ENCODE measurements around the gene PDE6A.
"Not testable (repeated sequence)": the region's sequence is repeated elsewhere in the genome, so short reads cannot be mapped to it uniquely, and the experiment has no call there.

The PDE6A gene

DNA sequence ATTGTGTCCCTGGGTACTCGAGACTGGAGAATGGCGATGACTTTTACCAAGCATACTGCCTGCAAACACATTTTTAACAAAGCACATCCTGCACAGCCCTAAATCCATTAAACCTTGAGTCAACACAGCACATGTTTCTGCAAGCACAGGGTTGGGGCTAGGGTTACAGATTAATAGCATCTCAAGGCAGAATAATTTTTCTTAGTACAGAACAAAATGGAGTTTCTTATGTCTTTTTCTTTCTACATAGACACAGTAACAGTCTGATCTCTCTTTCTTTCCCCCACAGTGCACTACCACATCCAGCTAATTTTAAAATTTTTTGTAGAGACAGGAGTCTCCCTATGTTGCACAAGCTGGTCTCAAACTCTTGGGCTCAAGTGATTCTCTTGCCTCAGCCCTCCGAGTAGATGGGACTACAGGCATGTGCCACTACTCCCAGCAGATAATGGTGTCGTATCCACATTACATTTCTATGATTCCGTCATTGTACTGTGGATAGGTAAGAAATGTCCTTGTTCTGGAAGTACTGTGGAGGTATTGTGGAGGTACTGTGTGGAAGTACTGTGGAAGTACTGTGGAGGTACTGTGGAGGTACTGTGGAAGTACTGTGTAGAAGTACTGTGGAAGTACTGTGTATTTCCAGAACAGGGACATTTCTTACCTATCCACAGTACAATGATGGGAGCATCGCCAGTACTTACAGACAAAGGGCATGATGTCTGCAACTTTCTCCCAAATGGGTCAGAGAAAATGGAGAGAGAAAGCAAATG, 1.2 kb downstream of the PDE6A start:
- H3K4me1 ChIP-seq (ENCODE audit: control insufficient read depth, insufficient read depth, low read length); H3K27me3 ChIP-seq (ENCODE audit: control insufficient read depth, insufficient read depth, low read length); H3K36me3 ChIP-seq (ENCODE audit: control insufficient read depth, insufficient read depth, low read length): not testable (repeated sequence)

DNA sequence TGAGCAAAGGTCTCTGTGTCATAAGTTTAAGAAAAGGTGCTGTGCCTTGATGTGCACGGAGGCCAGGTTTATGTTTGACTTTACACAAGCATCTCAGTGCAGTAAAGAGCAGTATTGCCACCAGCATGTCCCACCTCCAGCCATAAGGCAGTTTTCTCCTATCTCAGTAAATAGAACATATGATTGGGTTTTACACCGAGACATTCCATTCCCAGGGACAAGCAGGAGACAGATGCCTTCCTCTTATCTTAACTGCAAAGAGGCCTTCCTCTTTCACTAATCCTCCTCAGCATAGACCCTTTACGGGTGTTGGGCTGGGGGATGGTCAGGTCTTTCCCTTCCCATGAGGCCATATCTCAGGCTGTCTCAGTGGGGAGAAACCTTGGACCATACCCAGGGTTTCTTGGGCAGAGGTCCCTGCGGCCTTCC, 1.8 kb downstream of the PDE6A start:
- not testable (repeated sequence) for H3K27me3 ChIP-seq (ENCODE audit: control insufficient read depth, insufficient read depth, low read length); H3K9me3 ChIP-seq (ENCODE audit: control insufficient read depth, low read length); H3K4me1 ChIP-seq (ENCODE audit: control insufficient read depth, insufficient read depth, low read length); H3K36me3 ChIP-seq (ENCODE audit: control insufficient read depth, insufficient read depth, low read length); H3K9ac ChIP-seq (ENCODE audit: low read length); H3K4me3 ChIP-seq (ENCODE audit: low read length)

More for the DNA sequence above, 1.2 kb downstream of the PDE6A start:
- not testable (repeated sequence) for H3K9me3 ChIP-seq (ENCODE audit: control insufficient read depth, low read length); H3K4me3 ChIP-seq (ENCODE audit: low read length); H3K9ac ChIP-seq (ENCODE audit: low read length)

DNA sequence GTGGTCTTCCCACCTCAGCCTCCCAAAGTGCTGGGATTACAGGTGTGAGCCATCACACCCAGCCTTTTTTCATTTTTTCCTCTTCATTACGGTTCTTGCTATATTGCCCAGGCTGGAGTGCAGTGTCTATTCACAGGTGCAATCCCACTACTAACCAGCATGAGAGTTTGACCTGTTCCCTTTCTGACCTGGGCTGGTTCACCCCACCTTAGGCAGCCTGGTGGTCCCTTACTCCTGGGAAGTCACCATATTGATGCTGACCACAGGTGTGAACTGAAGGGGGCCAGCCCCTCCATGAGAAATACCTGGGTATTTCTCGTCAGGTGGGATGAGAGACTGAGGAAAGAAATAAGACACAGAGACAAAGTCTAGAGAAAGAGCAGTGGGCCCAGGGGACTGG, 2.4 kb downstream of the PDE6A start:
- H3K9ac ChIP-seq (ENCODE audit: low read length), result no peak overlapping the region
- H3K4me1 ChIP-seq (ENCODE audit: control insufficient read depth, insufficient read depth, low read length), result peaks cover 4% of the 10 kb centered on the region
- no peaks in the 10 kb centered on the region for H3K36me3 ChIP-seq (ENCODE audit: control insufficient read depth, insufficient read depth, low read length)
- H3K27me3 ChIP-seq (ENCODE audit: control insufficient read depth, insufficient read depth, low read length), result no peaks in the 10 kb centered on the region
- H3K9me3 ChIP-seq (ENCODE audit: control insufficient read depth, low read length), result no peaks in the 10 kb centered on the region
- H3K4me3 ChIP-seq (ENCODE audit: low read length), result no peak overlapping the region

DNA sequence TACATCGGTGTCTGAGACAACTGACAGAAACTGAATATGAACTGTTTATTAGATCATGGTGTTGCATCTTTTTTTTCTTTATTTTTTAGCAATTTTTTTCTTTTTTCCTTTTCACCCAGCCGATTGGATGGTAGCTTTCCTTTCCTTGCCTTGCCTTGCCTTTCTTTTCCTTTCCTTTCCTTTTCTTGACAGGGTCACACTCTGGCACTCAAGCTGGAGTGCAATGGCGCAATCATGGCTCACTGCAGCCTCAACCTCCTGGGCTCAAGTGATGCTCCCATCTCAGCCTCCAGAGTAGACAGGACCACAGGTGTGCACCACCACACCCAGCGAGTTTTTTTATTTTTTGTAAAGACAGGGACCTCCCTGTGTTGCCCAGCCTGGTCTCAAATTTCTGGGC, 2.8 kb downstream of the PDE6A start:
- H3K9ac ChIP-seq (ENCODE audit: low read length), result no peak overlapping the region
- no peak overlapping the region for H3K4me3 ChIP-seq (ENCODE audit: low read length)
- no peaks in the 10 kb centered on the region for H3K27me3 ChIP-seq (ENCODE audit: control insufficient read depth, insufficient read depth, low read length)
- H3K9me3 ChIP-seq (ENCODE audit: control insufficient read depth, low read length), result no peaks in the 10 kb centered on the region
- H3K36me3 ChIP-seq (ENCODE audit: control insufficient read depth, insufficient read depth, low read length), result no peaks in the 10 kb centered on the region
- peaks cover 4% of the 10 kb centered on the region for H3K4me1 ChIP-seq (ENCODE audit: control insufficient read depth, insufficient read depth, low read length)

DNA sequence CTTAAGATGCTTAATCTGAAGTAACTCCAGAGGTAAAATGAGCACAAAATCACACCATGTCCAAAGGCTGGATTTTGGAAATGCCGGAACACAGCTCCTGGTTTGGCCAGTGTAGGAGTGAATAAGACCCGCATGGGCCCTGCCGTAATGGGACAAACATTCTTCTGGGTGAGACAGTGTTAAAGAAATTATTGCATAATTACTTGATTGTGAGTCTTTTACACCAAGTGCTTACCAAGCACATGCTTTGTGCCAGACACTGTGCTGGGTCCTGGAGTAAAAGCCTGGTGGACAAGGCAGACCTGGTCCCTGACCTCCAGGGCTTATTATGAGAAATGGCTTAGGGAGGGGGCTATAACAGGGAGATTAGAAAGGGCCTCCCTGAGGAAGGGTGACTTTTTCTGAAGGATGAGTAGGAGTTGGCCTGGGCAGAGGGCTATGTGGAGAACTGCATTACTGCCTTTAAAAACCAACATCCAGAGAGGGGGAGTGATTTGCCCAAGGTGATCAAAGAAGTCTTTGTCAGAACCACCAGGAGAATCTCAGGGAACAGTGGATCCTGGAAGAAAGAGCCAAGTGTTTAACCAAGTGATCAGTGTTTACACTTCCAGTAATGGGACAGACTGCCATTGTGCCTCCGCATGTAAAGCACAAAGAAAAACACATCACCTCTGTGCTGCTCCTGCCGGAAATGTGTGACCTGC, 3.5 kb downstream of the PDE6A start:
- Histone ChIP-seq H3K36me3 (ENCODE audit: control insufficient read depth, insufficient read depth, low read length) (no peaks in the 10 kb centered on the region), H3K9ac (ENCODE audit: low read length) (no peak overlapping the region), H3K9me3 (ENCODE audit: control insufficient read depth, low read length) (no peaks in the 10 kb centered on the region), H3K4me1 (ENCODE audit: control insufficient read depth, insufficient read depth, low read length) (peaks cover 4% of the 10 kb centered on the region), H3K27me3 (ENCODE audit: control insufficient read depth, insufficient read depth, low read length) (no peaks in the 10 kb centered on the region), H3K4me3 (ENCODE audit: low read length) (no peak overlapping the region)

DNA sequence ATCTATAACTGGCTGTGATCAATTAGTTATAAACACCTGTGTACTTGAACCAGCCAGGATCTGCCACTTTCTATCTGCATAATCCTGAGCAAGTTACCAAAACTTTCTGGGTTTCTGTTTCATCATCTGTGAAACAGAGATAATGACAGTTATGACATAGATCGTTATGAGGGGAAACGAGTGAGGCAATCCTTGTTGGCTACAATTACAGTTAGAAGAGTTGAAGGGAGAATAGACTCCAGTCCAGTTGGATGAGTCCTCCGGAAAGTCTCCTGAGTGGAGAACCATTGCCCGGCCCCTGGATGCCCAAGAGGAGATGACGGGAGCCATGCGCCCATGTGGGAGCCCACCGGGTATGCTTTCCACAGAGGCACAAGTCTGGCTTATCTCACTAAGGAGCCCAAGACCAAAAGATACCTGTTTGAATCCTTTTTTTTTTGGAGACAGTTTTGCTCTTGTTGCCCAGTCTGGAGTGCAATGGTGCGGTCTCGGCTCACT, 4.5 kb downstream of the PDE6A start:
- Histone ChIP-seq H3K4me3 (ENCODE audit: low read length) (no peak overlapping the region), H3K4me1 (ENCODE audit: control insufficient read depth, insufficient read depth, low read length) (peaks cover 4% of the 10 kb centered on the region), H3K9ac (ENCODE audit: low read length) (no peak overlapping the region), H3K9me3 (ENCODE audit: control insufficient read depth, low read length) (no peaks in the 10 kb centered on the region), H3K27me3 (ENCODE audit: control insufficient read depth, insufficient read depth, low read length) (no peaks in the 10 kb centered on the region), H3K36me3 (ENCODE audit: control insufficient read depth, insufficient read depth, low read length) (no peaks in the 10 kb centered on the region)

DNA sequence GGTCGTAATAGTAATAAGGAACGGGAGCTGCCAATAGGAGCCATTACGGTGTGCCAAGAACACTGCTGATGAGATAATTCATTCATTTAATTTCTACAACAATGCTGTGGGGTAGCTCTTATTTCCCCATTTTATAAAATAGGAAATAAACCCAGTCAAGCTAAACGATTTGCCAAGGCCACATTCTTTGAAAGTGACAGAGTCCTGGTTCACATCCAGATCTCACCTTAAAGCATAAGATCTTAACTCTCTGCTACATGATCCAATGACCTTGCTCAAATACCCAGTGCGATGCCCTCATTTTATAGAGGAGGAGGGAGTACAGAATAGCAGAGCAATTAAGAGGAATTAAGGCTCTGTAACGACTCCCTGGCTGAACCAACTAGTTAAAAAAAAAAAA, 5.0 kb downstream of the PDE6A start:
- peaks cover 4% of the 10 kb centered on the region for H3K4me1 ChIP-seq (ENCODE audit: control insufficient read depth, insufficient read depth, low read length)
- H3K27me3 ChIP-seq (ENCODE audit: control insufficient read depth, insufficient read depth, low read length), result no peaks in the 10 kb centered on the region
- H3K9me3 ChIP-seq (ENCODE audit: control insufficient read depth, low read length), result no peaks in the 10 kb centered on the region
- no peaks in the 10 kb centered on the region for H3K36me3 ChIP-seq (ENCODE audit: control insufficient read depth, insufficient read depth, low read length)
- no peak overlapping the region for H3K4me3 ChIP-seq (ENCODE audit: low read length)
- no peak overlapping the region for H3K9ac ChIP-seq (ENCODE audit: low read length)

DNA sequence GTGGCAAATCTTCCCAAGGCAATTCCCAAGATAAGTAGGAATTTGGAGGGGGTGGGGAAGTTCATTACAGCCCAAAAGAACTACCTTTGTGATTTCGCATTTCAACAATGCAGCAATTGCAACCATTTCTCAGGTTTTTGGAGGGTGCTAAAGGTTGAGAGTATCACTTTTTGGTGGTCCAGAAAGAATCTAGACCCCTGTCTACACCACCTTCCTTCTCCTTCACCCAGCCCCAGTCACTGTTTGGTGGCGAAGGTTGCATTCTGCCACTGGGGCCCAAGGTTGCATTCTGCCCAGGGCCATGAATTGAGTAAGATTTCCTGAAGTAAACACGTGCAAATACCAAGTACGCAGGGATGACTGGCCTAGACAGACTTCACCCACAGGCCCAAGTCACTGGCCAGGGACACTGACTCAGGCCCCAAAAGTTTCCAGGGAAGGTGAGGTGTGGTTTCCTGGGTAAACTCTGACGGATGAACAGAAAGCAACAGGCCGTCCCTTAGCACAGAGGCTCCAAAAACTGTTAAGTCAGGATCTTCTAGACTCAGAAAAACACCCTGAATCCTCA, 5.7 kb downstream of the PDE6A start:
- H3K4me3 ChIP-seq (ENCODE audit: low read length), result no peak overlapping the region
- no peaks in the 10 kb centered on the region for H3K27me3 ChIP-seq (ENCODE audit: control insufficient read depth, insufficient read depth, low read length)
- H3K9ac ChIP-seq (ENCODE audit: low read length), result no peak overlapping the region
- H3K36me3 ChIP-seq (ENCODE audit: control insufficient read depth, insufficient read depth, low read length), result no peaks in the 10 kb centered on the region
- H3K4me1 ChIP-seq (ENCODE audit: control insufficient read depth, insufficient read depth, low read length), result peaks cover 4% of the 10 kb centered on the region
- no peaks in the 10 kb centered on the region for H3K9me3 ChIP-seq (ENCODE audit: control insufficient read depth, low read length)

DNA sequence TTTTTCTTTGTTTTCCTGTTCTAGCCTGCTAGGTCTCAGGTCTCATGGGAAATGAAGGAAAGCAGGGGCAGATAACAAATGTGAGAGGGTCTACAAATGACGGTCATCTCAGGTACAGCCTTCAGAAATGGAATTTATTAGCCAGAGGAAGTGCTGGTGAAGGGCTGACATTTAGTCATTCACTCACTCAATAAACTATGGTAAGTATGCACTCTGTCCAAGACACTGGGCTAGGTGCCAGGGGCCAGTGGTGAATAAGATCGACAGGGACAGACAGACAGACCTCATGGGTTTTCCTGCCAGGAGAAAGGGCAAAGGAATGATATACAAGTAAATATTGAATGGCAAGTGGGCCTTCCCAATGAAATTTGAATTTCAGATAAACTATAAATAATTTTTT, 6.3 kb downstream of the PDE6A start:
- Histone ChIP-seq H3K4me3 (ENCODE audit: low read length) (no peak overlapping the region), H3K9me3 (ENCODE audit: control insufficient read depth, low read length) (no peaks in the 10 kb centered on the region), H3K4me1 (ENCODE audit: control insufficient read depth, insufficient read depth, low read length) (peaks cover 4% of the 10 kb centered on the region), H3K27me3 (ENCODE audit: control insufficient read depth, insufficient read depth, low read length) (no peaks in the 10 kb centered on the region), H3K36me3 (ENCODE audit: control insufficient read depth, insufficient read depth, low read length) (no peaks in the 10 kb centered on the region), H3K9ac (ENCODE audit: low read length) (no peak overlapping the region)

DNA sequence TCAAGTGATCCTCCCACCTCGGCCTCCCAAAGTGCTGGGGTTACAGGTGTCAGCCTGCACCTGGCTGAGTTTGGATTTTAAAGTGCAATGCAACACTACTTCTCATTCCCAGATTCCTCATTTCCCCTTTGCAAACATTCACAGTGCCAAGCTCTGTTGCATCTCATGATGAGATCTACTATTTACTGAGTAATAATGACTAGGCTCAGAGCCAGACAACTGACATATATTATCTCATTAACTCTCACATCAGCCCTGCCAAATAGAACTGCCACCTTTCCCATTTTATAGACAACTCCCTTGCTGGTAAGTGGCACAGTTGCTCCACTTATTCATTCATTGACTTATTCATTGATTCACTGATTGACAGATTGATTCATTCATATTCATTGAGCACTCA, 7.0 kb downstream of the PDE6A start:
- Histone ChIP-seq H3K4me3 (ENCODE audit: low read length) (no peak overlapping the region), H3K9me3 (ENCODE audit: control insufficient read depth, low read length) (no peaks in the 10 kb centered on the region), H3K27me3 (ENCODE audit: control insufficient read depth, insufficient read depth, low read length) (no peaks in the 10 kb centered on the region), H3K4me1 (ENCODE audit: control insufficient read depth, insufficient read depth, low read length) (peaks cover 4% of the 10 kb centered on the region), H3K36me3 (ENCODE audit: control insufficient read depth, insufficient read depth, low read length) (no peaks in the 10 kb centered on the region), H3K9ac (ENCODE audit: low read length) (no peak overlapping the region)

DNA sequence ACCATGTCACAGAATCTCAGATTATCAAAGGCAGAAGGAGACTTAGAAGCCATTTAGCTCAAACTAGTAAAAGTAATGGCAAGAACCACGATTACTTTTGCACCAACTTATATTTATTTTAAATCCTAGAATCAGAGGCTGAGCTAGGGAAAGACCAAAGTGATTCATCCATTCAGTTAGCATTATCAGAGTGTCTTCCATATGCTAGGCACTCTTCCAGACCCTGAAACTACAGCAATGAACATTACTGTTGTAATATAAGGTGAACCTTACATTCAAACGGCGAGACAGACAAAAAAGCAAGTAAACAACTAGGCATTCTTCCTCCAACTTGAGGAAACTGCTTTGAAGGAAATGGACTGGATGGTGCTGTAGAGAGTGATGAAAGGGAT, 7.9 kb downstream of the PDE6A start:
- no peaks in the 10 kb centered on the region for H3K27me3 ChIP-seq (ENCODE audit: control insufficient read depth, insufficient read depth, low read length)
- H3K9ac ChIP-seq (ENCODE audit: low read length), result no peak overlapping the region
- no peaks in the 10 kb centered on the region for H3K9me3 ChIP-seq (ENCODE audit: control insufficient read depth, low read length)
- peaks cover 4% of the 10 kb centered on the region for H3K4me1 ChIP-seq (ENCODE audit: control insufficient read depth, insufficient read depth, low read length)
- H3K36me3 ChIP-seq (ENCODE audit: control insufficient read depth, insufficient read depth, low read length), result no peaks in the 10 kb centered on the region
- H3K4me3 ChIP-seq (ENCODE audit: low read length), result no peak overlapping the region

DNA sequence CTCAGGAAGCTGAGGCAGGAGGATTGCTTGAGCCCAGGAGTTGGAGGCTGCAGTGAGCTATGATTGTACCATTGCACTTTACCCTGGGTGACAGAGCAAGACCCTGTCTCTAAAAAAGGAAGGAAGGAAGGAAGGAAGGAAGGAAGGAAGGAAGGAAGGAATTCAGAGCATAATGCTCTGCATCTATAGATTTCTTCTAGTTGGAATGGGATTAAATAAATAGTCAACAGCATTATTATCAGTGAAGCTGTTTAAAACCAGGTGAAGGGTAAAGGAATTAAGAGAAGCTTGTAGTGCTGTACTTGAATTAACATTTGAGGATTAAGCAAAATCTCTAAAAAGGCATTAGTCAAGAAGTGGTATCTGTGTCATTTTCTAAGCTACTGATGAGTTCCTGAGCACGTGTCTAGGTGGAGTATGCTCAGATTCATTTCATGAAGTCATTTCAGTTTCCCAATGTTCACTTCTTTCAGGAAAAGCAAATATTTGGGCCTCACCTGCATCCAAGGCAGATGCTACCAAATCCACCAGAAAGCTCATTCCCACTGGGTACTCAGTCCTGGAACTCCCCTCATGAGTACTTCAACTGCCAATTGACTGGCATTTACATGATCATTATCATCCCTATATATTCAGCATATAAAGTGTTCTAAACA, 8.4 kb downstream of the PDE6A start:
- Histone ChIP-seq H3K4me3 (ENCODE audit: low read length) (no peak overlapping the region), H3K9ac (ENCODE audit: low read length) (no peak overlapping the region), H3K36me3 (ENCODE audit: control insufficient read depth, insufficient read depth, low read length) (no peaks in the 10 kb centered on the region), H3K4me1 (ENCODE audit: control insufficient read depth, insufficient read depth, low read length) (peaks cover 4% of the 10 kb centered on the region), H3K27me3 (ENCODE audit: control insufficient read depth, insufficient read depth, low read length) (no peaks in the 10 kb centered on the region), H3K9me3 (ENCODE audit: control insufficient read depth, low read length) (no peaks in the 10 kb centered on the region)

All from mucosa of stomach (tissue), 1 donor.